NCI-H82 treated with DMSO at 0.1 percent for 48 hours (cell line): ENCODE measurements around the gene NIBAN1.
A peak's percentile ranks its signal among the peaks of the same experiment; 100 is the strongest.

Experiments
- DNase-seq: peaks from one replicate; lab custom pipeline; 2025; ENCODE audit not compliant: unreplicated experiment; lab: John Stamatoyannopoulos, UW

Gene NIBAN1

GRCh38 chr1:184947497-184948256 is 26.6 kb downstream of the NIBAN1 start:
- DNase-seq = peak; percentile 48

GRCh38 chr1:184945678-184946412 is 28.5 kb downstream of the NIBAN1 start:
- DNase-seq = no peak

GRCh38 chr1:184945029-184945428 is 29.3 kb downstream of the NIBAN1 start:
- no peak for DNase-seq

- no peak for DNase-seq
Observed at GRCh38 chr1:184943998-184944397, 30.3 kb downstream of the NIBAN1 start.

GRCh38 chr1:184941735-184942134 is 32.6 kb downstream of the NIBAN1 start:
- DNase-seq = no peak

- no peak for DNase-seq
Observed at GRCh38 chr1:184941410-184941733, 32.9 kb downstream of the NIBAN1 start.

- DNase-seq = no peak
Observed at GRCh38 chr1:184940694-184941409, 33.5 kb downstream of the NIBAN1 start.

GRCh38 chr1:184940226-184940625 is 34.1 kb downstream of the NIBAN1 start:
- DNase-seq = no peak

- DNase-seq = no peak
Observed at GRCh38 chr1:184937729-184938128, 36.6 kb downstream of the NIBAN1 start.

- no peak for DNase-seq
Observed at GRCh38 chr1:184935920-184936798, 38.1 kb downstream of the NIBAN1 start.

- DNase-seq = no peak
Observed at GRCh38 chr1:184933944-184934343, 40.4 kb downstream of the NIBAN1 start.

- no peak for DNase-seq
Observed at GRCh38 chr1:184932319-184932718, 42.0 kb downstream of the NIBAN1 start.

- DNase-seq = no peak
Observed at GRCh38 chr1:184931566-184931965, 42.7 kb downstream of the NIBAN1 start.

- no peak for DNase-seq
Observed at GRCh38 chr1:184930645-184931044, 43.7 kb downstream of the NIBAN1 start.

GRCh38 chr1:184930232-184930631 is 44.1 kb downstream of the NIBAN1 start:
- no peak for DNase-seq

- DNase-seq = no peak
Observed at GRCh38 chr1:184929711-184930202, 44.6 kb downstream of the NIBAN1 start.

- DNase-seq = no peak
Observed at GRCh38 chr1:184928394-184928793, 45.9 kb downstream of the NIBAN1 start.
